ENCODE results near the gene SPTBN5.

SPTBN5 gene

GRCh38 chr15:41926185-41927056 lies 32.6 kb upstream of the SPTBN5 start:
- no peak for DNase-seq

- DNase-seq, result no peak
Measured at GRCh38 chr15:41925086-41925608, 31.3 kb upstream of the SPTBN5 start.

- no peak for DNase-seq
Measured at GRCh38 chr15:41923401-41923997, 29.6 kb upstream of the SPTBN5 start.

- DNase-seq, result no peak
Measured at GRCh38 chr15:41922353-41922752, 28.5 kb upstream of the SPTBN5 start.

GRCh38 chr15:41921639-41922038 lies 27.8 kb upstream of the SPTBN5 start:
- no peak for DNase-seq

- DNase-seq, result no peak
Measured at GRCh38 chr15:41921167-41921566, 27.3 kb upstream of the SPTBN5 start.

- DNase-seq, result no peak
Measured at GRCh38 chr15:41919954-41920538, 26.2 kb upstream of the SPTBN5 start.

GRCh38 chr15:41919201-41919820 lies 25.5 kb upstream of the SPTBN5 start:
- no peak for DNase-seq

- DNase-seq, result no peak
Measured at GRCh38 chr15:41918506-41919126, 24.8 kb upstream of the SPTBN5 start.

- DNase-seq, result no peak
Measured at GRCh38 chr15:41917767-41918430, 24.0 kb upstream of the SPTBN5 start.

GRCh38 chr15:41915255-41915994 lies 21.6 kb upstream of the SPTBN5 start:
- DNase-seq, result no peak

- DNase-seq, result no peak
Measured at GRCh38 chr15:41914411-41914810, 20.6 kb upstream of the SPTBN5 start.

- no peak for DNase-seq
Measured at GRCh38 chr15:41913256-41913655, 19.4 kb upstream of the SPTBN5 start.

GRCh38 chr15:41911691-41912345 lies 18.0 kb upstream of the SPTBN5 start:
- no peak for DNase-seq

- no peak for DNase-seq
Measured at GRCh38 chr15:41908736-41909461, 15.0 kb upstream of the SPTBN5 start.

GRCh38 chr15:41907141-41907540 lies 13.3 kb upstream of the SPTBN5 start:
- no peak for DNase-seq

- no peak for DNase-seq
Measured at GRCh38 chr15:41906608-41907007, 12.8 kb upstream of the SPTBN5 start.

GRCh38 chr15:41905036-41905793 lies 11.4 kb upstream of the SPTBN5 start:
- DNase-seq, result no peak

- peak; percentile 73 for DNase-seq
Measured at GRCh38 chr15:41904541-41905005, 10.7 kb upstream of the SPTBN5 start.
